ENCODE measurements around the gene BMAL1. TPM values are rescaled to one million over a fixed set of nuclear protein-coding genes. Genes with fewer than 3 reads are reported as not detected.

The BMAL1 gene
- total and polyA plus RNA-seq, 2 donors (not counting 3 experiments of a cell fraction or from before 2014, with no cell fraction given): 5.8 to 10.1 TPM

GRCh38 chr11:13269775-13270174, 7.8 kb upstream of the BMAL1 start:
- ChIA-PET POLR2A (no interaction called here), CTCF (interaction anchor here (0.9 to 1.5 kb wide), 3 partner anchors 9 to 65 kb away, joined by 3 read pairs; no protein-coding TSS in a partner anchor)
- DNase-seq (ENCODE audit: low read depth, low spot score) (no peak), FAIRE-seq (no peak)
- Histone ChIP-seq H3K36me3 (ENCODE audit: control insufficient read depth in 2 of 2, extremely low read depth in 1 of 2, insufficient read depth in 2 of 2, low read length in 2 of 2) (no peaks in the 10 kb centered on the region), H3K9ac (replicated peaks; ENCODE audit: extremely low read depth, insufficient read depth, low read length) (no peak overlapping the region), H3K4me3 (replicated peaks in 1 of 3; ENCODE audit: insufficient read depth in 1 of 3, low read depth in 1 of 3, low read length in 3 of 3) (no peak overlapping the region), H3K4me2 (ENCODE audit: insufficient read depth, low read length) (no peak overlapping the region), H4K20me1 (replicated peaks; ENCODE audit: control insufficient read depth, extremely low read depth, insufficient read depth, low read length) (no peaks in the 10 kb centered on the region), H3K9me3 (replicated peaks; ENCODE audit: control insufficient read depth, insufficient read depth, low read length) (no peaks in the 10 kb centered on the region), H2AFZ (ENCODE audit: low read depth, low read length) (no peak overlapping the region), H3K9me1 (replicated peaks; ENCODE audit: control insufficient read depth, extremely low read depth, insufficient read depth, low read length) (no peaks in the 10 kb centered on the region), H3K27ac (ENCODE audit: insufficient read depth, low read depth, low read length) (no peak overlapping the region), H3K27me3 (ENCODE audit: control insufficient read depth in 2 of 2, insufficient read depth in 2 of 2, low read length in 2 of 2) (peaks cover 26 to 37% of the 10 kb centered on the region in 2 experiments), H3K79me2 (ENCODE audit: control insufficient read depth, insufficient read depth, low read length) (no peaks in the 10 kb centered on the region), H3K4me1 (ENCODE audit: control insufficient read depth, extremely low read depth, insufficient read depth, low read length) (no peaks in the 10 kb centered on the region)
- dilution Hi-C loops (cut with MboI; ENCODE audit: extremely low pct_ligation_motif_present, low sequenced_read_pairs) (no loop called here), intact Hi-C loops (cut with micrococcal nuclease) (no loop called here)
- BruUV-seq (replicated peaks): no TSS peak
- no peak for TF ChIP-seq EZH2 (IDR thresholded peaks at IDR 0.05; ENCODE audit: borderline replicate concordance, low read depth, low read length, severe bottlenecking)

DNA sequence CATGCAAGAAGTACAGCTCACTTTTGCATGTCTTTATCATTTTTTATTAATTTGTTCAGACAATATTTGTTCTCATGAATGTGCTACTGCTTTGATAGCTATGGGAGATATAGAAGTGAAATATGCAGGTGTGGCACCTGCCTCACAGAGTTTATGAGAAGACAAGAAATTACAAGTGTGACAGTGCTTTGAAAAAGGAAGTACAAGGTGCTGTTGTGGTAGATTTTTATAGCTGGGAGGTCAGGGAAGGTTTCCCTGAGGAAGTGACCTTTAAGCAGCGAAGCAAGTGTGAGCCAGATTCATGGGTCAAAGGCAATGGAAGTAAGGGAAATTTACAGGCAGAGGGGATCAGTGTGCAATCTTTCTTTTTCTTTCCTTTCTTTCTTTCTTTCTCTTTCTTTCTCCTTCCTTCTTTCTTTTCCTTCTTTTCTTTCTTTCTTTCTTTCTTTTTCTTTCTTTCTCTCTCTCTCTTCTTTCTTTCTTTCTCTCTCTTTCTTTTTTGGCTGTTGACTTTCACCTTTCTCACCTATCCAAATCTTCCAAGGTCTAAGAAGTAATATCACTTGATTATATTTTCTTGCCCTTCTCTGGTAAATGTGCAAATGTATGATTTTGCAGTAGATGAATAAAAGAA, 6.4 kb upstream of the BMAL1 start:
- no peaks in the 10 kb centered on the region for H3K9me1 ChIP-seq (replicated peaks; ENCODE audit: control insufficient read depth, extremely low read depth, insufficient read depth, low read length)
- no peaks in the 10 kb centered on the region for H3K36me3 ChIP-seq (ENCODE audit: control insufficient read depth in 2 of 2, extremely low read depth in 1 of 2, insufficient read depth in 2 of 2, low read length in 2 of 2)
- no peaks in the 10 kb centered on the region for H3K79me2 ChIP-seq (ENCODE audit: control insufficient read depth, insufficient read depth, low read length)
- no peak overlapping the region for H3K4me3 ChIP-seq (replicated peaks in 1 of 3; ENCODE audit: insufficient read depth in 1 of 3, low read depth in 1 of 3, low read length in 3 of 3)
- no peak for FAIRE-seq
- DNase-seq (ENCODE audit: low read depth, low spot score): no peak
- intact Hi-C loops (cut with micrococcal nuclease) (no loop called here), dilution Hi-C loops (cut with MboI; ENCODE audit: extremely low pct_ligation_motif_present, low sequenced_read_pairs) (no loop called here)
- ChIA-PET CTCF (interaction anchor here (1.5 kb wide), 1 partner anchor 11 kb away, joined by 3 read pairs; no protein-coding TSS in a partner anchor), POLR2A (no interaction called here)
- no TSS peak for BruUV-seq (replicated peaks)
- H3K27ac ChIP-seq (ENCODE audit: insufficient read depth, low read depth, low read length): no peak overlapping the region
- H3K9me3 ChIP-seq (replicated peaks; ENCODE audit: control insufficient read depth, insufficient read depth, low read length): no peaks in the 10 kb centered on the region
- H3K27me3 ChIP-seq (ENCODE audit: control insufficient read depth in 2 of 2, insufficient read depth in 2 of 2, low read length in 2 of 2): peaks cover 38 to 51% of the 10 kb centered on the region in 2 experiments
- H3K4me2 ChIP-seq (ENCODE audit: insufficient read depth, low read length): no peak overlapping the region
- H2AFZ ChIP-seq (ENCODE audit: low read depth, low read length): no peak overlapping the region
- no peak overlapping the region for H3K9ac ChIP-seq (replicated peaks; ENCODE audit: extremely low read depth, insufficient read depth, low read length)
- no peaks in the 10 kb centered on the region for H3K4me1 ChIP-seq (ENCODE audit: control insufficient read depth, extremely low read depth, insufficient read depth, low read length)
- no peaks in the 10 kb centered on the region for H4K20me1 ChIP-seq (replicated peaks; ENCODE audit: control insufficient read depth, extremely low read depth, insufficient read depth, low read length)
- TF ChIP-seq POLR2A (IDR thresholded peaks at IDR 0.05; ENCODE audit: low read depth, low read length) (no peak), FOS (IDR thresholded peaks at IDR 0.05; ENCODE audit: borderline replicate concordance, insufficient read depth, low read length) (no peak), EZH2 (IDR thresholded peaks at IDR 0.05; ENCODE audit: borderline replicate concordance, low read depth, low read length, severe bottlenecking) (no peak), JUN (IDR thresholded peaks at IDR 0.05; ENCODE audit: borderline replicate concordance, insufficient read depth, insufficient read length, low read depth) (no peak), MYC (IDR thresholded peaks at IDR 0.05; ENCODE audit: low read depth, low read length) (no peak), GATA2 (IDR thresholded peaks at IDR 0.05; ENCODE audit: insufficient read depth, insufficient read length, low read depth, low read length) (no peak)
- TF ChIP-seq, protein P1, sequence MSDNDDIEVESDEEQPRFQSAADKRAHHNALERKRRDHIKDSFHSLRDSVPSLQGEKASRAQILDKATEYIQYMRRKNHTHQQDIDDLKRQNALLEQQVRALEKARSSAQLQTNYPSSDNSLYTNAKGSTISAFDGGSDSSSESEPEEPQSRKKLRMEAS (IDR thresholded peaks at IDR 0.05; ENCODE audit: insufficient read depth, insufficient read length): no peak
- TF ChIP-seq, protein P2, sequence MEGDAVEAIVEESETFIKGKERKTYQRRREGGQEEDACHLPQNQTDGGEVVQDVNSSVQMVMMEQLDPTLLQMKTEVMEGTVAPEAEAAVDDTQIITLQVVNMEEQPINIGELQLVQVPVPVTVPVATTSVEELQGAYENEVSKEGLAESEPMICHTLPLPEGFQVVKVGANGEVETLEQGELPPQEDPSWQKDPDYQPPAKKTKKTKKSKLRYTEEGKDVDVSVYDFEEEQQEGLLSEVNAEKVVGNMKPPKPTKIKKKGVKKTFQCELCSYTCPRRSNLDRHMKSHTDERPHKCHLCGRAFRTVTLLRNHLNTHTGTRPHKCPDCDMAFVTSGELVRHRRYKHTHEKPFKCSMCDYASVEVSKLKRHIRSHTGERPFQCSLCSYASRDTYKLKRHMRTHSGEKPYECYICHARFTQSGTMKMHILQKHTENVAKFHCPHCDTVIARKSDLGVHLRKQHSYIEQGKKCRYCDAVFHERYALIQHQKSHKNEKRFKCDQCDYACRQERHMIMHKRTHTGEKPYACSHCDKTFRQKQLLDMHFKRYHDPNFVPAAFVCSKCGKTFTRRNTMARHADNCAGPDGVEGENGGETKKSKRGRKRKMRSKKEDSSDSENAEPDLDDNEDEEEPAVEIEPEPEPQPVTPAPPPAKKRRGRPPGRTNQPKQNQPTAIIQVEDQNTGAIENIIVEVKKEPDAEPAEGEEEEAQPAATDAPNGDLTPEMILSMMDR (IDR thresholded peaks at IDR 0.05; ENCODE audit: extremely low read depth in 1 of 2, insufficient read depth in 1 of 2, low read depth in 1 of 2, low read length in 2 of 2): no peak
